ENCODE data around the gene MLYCD.
"Not testable (repeated sequence)": the region's sequence is repeated elsewhere in the genome, so short reads cannot be mapped to it uniquely, and the experiment has no call there.

MLYCD gene

GRCh38 chr16:83940630-83941378 lies 41.9 kb downstream of the MLYCD start:
- TF ChIP-seq CTCF (IDR thresholded peaks at IDR 0.05; ENCODE audit: control extremely low read depth, extremely low read depth, low read depth, missing control alignments) = no peak
- DNase-seq (ENCODE audit: extremely low spot score) = no peak
- ChIA-PET CTCF (no interaction called here), POLR2A (no interaction called here)

- POLR2A ChIA-PET; DNase-seq (ENCODE audit: extremely low spot score); CTCF ChIA-PET: not testable (repeated sequence)
These were observed 42.6 kb downstream of the MLYCD start for GRCh38 chr16:83941546-83941945.

GRCh38 chr16:83942074-83942473 lies 43.2 kb downstream of the MLYCD start:
- POLR2A ChIA-PET = no interaction called here
- TF ChIP-seq CTCF (IDR thresholded peaks at IDR 0.05; ENCODE audit: control extremely low read depth, extremely low read depth, low read depth, missing control alignments) = no peak
- CTCF ChIA-PET = no interaction called here
- no peak for DNase-seq (ENCODE audit: extremely low spot score)

- DNase-seq (ENCODE audit: extremely low spot score) = no peak
- CTCF ChIA-PET = no interaction called here
- TF ChIP-seq CTCF (IDR thresholded peaks at IDR 0.05; ENCODE audit: control extremely low read depth, extremely low read depth, low read depth, missing control alignments) = no peak
- POLR2A ChIA-PET = no interaction called here
These were observed 44.0 kb downstream of the MLYCD start for GRCh38 chr16:83942815-83943515.

GRCh38 chr16:83943516-83944050 lies 44.7 kb downstream of the MLYCD start:
- DNase-seq (ENCODE audit: extremely low spot score) = no peak
- no peak for TF ChIP-seq CTCF (IDR thresholded peaks at IDR 0.05; ENCODE audit: control extremely low read depth, extremely low read depth, low read depth, missing control alignments)
- CTCF ChIA-PET = interaction anchor here (0.7 to 2.1 kb wide), 3 partner anchors 12 to 14 kb away, joined by 3 to 11 read pairs (median 5); no protein-coding TSS in a partner anchor
- POLR2A ChIA-PET = no interaction called here

- POLR2A ChIA-PET = no interaction called here
These were observed 46.7 kb downstream of the MLYCD start for GRCh38 chr16:83945587-83945986.

More at GRCh38 chr16:83945587-83945986, 46.7 kb downstream of the MLYCD start:
- no peak for DNase-seq (ENCODE audit: extremely low spot score)
- CTCF ChIA-PET = interaction anchor here (2.1 kb wide), 1 partner anchor 11 kb away, joined by 11 read pairs; no protein-coding TSS in a partner anchor
- no peak for TF ChIP-seq CTCF (IDR thresholded peaks at IDR 0.05; ENCODE audit: control extremely low read depth, extremely low read depth, low read depth, missing control alignments)

All from GM10248 (cell line).